ENCODE data around the gene CDC42EP3.

- TF ChIP-seq EZH2 (IDR thresholded peaks at IDR 0.05; ENCODE audit: low read depth, unreplicated experiment) (no peak), POLR2AphosphoS5 (IDR thresholded peaks at IDR 0.05; ENCODE audit: low read depth) (no peak), CREB1 (CRISPR knock-in tag; IDR thresholded peaks at IDR 0.05; ENCODE audit: low read depth) (no peak), ZNF114 (CRISPR knock-in tag; IDR thresholded peaks at IDR 0.05) (no peak), EZH2phosphoT487 (IDR thresholded peaks at IDR 0.05; ENCODE audit: unreplicated experiment) (no peak), STAT1 (IDR thresholded peaks at IDR 0.05; ENCODE audit: unreplicated experiment) (no peak)
- TF ChIP-seq, protein P1, sequence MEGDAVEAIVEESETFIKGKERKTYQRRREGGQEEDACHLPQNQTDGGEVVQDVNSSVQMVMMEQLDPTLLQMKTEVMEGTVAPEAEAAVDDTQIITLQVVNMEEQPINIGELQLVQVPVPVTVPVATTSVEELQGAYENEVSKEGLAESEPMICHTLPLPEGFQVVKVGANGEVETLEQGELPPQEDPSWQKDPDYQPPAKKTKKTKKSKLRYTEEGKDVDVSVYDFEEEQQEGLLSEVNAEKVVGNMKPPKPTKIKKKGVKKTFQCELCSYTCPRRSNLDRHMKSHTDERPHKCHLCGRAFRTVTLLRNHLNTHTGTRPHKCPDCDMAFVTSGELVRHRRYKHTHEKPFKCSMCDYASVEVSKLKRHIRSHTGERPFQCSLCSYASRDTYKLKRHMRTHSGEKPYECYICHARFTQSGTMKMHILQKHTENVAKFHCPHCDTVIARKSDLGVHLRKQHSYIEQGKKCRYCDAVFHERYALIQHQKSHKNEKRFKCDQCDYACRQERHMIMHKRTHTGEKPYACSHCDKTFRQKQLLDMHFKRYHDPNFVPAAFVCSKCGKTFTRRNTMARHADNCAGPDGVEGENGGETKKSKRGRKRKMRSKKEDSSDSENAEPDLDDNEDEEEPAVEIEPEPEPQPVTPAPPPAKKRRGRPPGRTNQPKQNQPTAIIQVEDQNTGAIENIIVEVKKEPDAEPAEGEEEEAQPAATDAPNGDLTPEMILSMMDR (conservative IDR thresholded peaks at IDR 0.05; ENCODE audit: low read depth in 2 of 2): no peak
- TF ChIP-seq, protein P2, sequence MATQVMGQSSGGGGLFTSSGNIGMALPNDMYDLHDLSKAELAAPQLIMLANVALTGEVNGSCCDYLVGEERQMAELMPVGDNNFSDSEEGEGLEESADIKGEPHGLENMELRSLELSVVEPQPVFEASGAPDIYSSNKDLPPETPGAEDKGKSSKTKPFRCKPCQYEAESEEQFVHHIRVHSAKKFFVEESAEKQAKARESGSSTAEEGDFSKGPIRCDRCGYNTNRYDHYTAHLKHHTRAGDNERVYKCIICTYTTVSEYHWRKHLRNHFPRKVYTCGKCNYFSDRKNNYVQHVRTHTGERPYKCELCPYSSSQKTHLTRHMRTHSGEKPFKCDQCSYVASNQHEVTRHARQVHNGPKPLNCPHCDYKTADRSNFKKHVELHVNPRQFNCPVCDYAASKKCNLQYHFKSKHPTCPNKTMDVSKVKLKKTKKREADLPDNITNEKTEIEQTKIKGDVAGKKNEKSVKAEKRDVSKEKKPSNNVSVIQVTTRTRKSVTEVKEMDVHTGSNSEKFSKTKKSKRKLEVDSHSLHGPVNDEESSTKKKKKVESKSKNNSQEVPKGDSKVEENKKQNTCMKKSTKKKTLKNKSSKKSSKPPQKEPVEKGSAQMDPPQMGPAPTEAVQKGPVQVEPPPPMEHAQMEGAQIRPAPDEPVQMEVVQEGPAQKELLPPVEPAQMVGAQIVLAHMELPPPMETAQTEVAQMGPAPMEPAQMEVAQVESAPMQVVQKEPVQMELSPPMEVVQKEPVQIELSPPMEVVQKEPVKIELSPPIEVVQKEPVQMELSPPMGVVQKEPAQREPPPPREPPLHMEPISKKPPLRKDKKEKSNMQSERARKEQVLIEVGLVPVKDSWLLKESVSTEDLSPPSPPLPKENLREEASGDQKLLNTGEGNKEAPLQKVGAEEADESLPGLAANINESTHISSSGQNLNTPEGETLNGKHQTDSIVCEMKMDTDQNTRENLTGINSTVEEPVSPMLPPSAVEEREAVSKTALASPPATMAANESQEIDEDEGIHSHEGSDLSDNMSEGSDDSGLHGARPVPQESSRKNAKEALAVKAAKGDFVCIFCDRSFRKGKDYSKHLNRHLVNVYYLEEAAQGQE (IDR thresholded peaks at IDR 0.05; ENCODE audit: unreplicated experiment): no peak
Measured at GRCh38 chr2:37689751-37690150, 18.3 kb upstream of the CDC42EP3 start.
